ENCODE results near the gene PLCL1.

The PLCL1 gene

GRCh38 chr2:197804049-197804757 lies at the start of gene PLCL1:
PLCL1 (plus strand) TSS chr2:197804593.
- DNase-seq (ENCODE audit: extremely low read depth in 1 of 2, low read depth in 1 of 2): peak; percentile 72 to 81

DNA sequence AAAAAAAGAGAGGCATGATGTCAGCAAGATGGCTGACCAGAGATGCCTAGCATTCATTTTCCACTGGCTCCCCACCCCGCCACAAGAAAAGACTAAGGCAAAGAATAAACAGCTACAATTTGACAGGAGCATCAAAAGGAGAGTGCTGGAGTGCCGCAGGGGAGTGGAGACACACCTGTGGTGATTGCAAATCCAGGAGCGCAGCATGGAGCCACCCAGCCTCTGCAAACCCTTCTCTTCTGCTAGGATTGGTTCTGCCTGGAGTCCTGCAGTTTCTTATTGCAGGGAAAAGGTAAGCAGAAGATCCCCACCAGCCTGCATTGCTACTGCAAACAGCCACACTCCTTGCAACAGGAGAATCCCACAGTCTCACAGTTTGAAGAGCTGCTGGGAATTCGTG lies 45.4 kb upstream of the PLCL1 start:
- no peak for DNase-seq (ENCODE audit: extremely low read depth in 1 of 2, low read depth in 1 of 2)

DNA sequence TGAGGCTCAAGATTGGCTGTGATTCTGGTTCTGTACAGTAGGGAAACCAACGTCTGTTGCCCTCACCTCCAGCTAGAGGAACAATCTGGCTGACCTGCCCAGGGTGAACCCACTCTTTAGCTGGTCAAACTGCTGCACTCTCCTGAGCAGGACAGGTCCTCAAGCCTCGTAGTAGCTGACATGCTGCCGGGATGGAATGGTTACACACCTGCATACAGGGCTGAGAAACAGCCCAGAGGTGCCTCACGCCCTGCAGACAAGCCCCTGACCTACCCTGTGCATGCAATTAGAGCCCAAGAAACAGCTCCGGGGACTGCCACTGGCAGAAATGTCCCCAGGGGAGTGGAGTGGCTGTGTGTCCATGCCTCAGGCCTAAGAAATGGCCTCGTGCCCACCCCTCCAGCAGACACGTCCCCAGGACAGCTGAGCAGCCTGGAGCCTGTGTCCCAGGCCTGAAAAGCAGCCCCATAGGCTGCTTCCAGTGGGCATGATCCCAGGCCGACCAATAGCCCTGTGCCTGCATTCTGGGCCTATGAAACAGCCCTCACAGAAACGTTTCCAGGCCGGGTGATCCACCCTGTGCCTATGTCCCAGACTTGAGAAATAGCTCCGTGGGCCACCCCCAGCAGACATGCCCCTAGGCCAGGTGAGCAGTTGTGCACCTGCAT lies 44.6 kb upstream of the PLCL1 start:
- DNase-seq (ENCODE audit: extremely low read depth in 1 of 2, low read depth in 1 of 2): no peak

DNA sequence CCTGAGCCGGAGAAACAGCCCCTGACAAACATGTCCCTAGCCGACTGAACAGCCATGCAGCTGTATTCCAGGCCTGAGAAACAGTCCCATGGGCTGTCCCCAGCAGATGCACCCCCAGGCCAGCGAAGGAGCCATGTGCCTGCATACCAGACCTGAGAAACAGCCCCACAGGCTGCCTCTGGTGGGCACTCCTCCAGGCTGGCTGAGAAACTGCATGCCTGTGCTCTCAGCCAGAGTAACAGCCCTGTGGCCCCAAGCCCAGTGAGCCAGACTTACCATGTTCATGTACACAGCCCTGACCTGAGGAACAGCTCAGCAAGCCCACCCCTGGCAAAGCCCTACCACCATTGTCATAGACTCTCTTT lies 44.1 kb upstream of the PLCL1 start:
- DNase-seq (ENCODE audit: extremely low read depth in 1 of 2, low read depth in 1 of 2): no peak

DNA sequence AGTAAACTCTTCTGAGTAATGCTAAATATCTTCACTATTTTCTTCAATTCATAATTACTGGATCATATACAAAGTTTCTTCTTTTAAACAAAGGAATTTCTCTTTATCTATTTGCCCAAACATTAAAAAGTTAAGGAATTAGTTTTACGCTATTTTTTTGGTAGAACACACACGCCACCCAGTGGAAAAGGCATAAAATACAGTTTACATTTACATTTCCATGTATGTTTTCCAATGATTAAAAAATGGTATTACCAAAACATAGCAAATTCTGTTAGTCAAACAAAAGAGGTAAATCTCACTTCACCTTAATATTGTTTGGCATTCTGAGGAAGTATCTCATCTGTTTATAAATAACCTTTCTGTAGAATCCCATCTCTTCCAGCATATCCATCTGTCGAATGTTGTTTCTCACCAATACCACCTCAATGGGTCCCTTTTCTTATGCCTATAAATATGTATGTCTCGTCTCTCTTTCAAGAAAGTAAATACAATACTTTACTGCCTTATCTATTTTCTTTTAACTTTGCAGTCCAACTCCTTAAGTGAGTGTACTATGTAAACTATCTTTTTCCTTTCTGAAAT lies 26.5 kb upstream of the PLCL1 start:
- no peak for DNase-seq (ENCODE audit: extremely low read depth in 1 of 2, low read depth in 1 of 2)

DNA sequence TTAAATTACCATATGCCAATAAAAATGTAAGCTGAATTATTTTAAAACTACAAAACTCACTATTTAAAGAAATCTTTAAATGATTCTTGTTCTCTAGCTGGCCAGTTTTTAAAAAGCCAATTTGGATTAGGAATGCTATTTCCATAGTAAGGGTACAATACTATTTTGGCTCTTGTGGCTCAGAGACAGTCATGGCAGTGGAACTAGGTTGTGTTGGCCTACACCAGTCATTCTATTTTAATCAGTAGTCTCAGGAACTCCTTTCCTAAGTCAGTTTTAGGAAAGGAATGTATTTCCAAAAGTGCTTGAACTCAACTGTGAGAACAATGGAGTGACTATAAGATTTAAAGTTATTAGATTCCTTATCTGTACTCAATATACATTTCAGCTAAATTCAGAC lies 25.1 kb upstream of the PLCL1 start:
- DNase-seq (ENCODE audit: extremely low read depth in 1 of 2, low read depth in 1 of 2): no peak

DNA sequence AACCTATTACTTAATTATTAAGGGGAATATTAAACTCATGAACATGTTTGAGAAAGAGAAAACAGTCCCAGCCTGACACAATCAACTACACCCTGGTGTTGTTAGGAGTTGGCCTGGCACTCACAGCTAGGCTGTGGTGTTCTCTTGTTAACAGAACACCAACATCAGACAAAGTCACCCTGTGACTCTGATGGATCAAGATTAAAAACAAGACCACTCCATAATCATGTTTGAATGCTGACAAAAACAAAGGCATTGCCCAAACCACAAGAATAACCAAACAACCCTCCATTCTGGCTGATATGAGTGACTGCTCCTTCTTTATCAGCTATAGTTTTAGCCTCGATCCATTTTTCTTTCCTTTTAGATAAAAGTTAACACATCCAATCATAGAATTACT lies 22.3 kb upstream of the PLCL1 start:
- no peak for DNase-seq (ENCODE audit: extremely low read depth in 1 of 2, low read depth in 1 of 2)

DNA sequence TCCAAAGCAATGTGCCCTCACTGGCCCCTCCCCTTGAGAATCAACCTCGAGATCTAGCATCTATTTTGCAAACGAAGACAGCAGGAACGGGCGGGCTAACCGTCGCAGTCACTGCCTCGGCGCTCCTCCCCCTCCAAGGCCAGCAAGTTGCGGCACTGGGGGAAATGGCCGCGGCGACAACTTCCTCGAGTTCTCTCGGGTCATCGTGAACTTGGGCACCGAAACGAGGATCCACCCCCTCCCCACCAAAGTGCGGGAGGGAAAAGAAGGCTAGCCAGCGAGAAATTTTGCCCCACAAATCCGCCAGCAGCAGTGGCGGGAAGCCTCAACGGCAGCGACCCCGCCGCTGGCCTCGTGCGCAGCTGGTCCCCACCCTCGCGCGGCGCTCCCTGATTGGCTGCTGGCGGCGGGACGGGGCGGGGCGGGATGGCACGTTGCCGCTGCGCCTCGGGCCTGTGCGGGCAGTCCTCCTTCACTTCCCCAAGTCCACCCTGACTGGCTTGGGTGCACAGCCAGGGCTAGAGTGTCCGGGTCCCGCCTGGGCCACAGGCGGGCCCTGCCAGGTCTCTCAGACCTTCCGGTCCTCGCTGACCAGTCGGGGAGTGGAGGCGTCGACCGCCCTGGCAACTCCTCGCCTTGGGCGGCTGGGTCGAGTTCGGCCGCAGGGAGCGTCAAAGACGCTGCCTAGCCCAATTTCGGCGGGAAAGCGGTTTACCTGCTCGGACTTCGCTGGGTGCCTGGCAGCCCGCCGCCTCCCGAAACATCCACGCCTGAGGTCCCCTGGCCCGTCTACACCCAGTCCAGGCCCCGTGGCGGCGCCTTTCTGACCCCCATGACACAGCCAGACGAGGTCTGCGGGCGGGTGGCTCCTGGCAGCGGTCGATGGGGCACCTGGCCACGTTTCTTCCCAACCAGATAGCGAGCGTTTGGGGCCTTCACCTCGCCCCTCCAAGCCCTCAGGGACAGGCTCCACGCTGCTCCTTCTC lies 19.1 kb upstream of the PLCL1 start, which contains the start of gene BOLL:
Gene BOLL (minus strand): TSS at position 364 of the 986 bp plus-strand sequence. CDS start 3,469 bp downstream, outside the sequence.
- DNase-seq (ENCODE audit: extremely low read depth in 1 of 2, low read depth in 1 of 2): no peak

DNA sequence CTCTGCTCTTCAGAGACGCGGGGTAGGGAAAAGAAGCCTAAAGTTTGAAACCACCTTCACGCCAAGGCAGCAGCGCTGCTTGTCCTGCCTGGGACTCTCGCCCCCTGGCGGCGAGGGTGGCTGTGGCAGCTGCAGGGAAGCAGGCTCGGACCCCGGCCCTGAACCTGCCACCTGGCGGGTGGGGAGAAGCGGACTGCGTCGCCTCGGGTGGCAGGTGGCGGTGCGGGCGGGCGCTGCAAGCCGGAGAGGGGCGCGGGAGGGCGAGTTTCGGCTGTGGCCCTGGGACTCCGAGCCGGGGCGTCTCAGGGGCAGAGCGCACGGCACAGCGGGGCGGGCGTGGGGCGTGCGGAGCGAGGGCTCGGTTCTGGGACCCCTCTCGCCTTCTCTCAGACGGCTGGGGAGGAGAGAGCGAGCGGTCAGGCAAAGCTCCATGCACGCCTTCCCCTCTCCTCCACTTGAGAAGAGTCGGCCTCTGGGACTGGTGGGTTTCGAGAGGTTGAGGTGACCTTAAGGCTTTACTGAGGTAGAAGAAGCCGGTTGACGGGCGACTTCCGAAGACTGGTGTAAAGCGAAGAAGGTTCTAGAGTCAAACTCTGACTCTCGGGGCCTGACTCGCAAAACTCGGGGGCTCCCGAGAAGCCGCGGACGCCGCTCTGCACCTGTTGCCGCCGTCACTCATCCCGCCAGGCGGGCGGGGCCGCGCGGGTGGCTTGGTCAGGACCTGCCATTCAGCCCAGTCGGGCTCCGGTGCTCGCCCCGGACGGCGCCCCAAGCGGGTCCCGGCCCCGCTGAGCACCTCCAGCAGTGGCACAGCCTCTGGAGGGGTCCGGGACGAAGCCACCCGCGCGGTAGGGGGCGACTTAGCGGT lies 18.1 kb upstream of the PLCL1 start:
- DNase-seq (ENCODE audit: extremely low read depth in 1 of 2, low read depth in 1 of 2): peak; percentile 42 to 50

DNA sequence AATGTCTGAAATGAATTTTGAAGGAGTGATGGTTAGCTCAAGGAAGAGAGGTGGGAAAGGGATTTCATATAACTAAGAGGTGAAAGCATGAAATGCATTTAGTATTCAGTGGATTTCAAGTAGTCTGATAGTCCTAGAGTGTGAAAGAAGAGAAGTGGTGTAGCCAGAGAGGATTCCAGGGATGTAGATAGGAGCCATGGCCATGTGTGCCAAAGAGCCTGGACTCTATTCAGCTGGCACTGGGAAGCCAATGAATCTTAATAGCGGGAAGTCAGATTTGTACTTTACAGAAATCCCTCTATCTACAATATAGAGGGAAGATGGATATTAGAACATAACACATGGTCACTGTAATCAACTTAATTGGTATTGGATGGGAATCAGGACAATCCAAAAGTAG lies 10.9 kb upstream of the PLCL1 start:
- DNase-seq (ENCODE audit: extremely low read depth in 1 of 2, low read depth in 1 of 2): no peak

DNA sequence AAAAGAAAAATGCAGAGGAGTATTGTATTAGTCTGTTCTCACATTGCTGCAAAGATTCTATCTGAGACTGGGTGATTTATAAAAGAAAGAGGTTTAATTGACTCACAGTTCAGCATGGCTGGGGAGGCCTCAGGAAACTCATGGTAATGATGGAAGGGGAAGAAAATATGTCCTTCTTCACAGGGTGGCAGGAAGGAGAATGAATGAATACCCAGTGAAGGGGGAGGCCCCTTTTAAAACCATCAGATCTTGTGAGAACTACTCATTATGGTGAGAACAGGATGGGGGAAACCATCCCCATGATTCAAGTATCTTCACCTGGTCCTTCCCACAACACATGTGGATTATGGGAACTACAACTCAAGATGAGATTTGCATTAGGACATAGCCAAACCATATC lies 9.1 kb upstream of the PLCL1 start:
- DNase-seq (ENCODE audit: extremely low read depth in 1 of 2, low read depth in 1 of 2): no peak

- no peak for DNase-seq (ENCODE audit: extremely low read depth in 1 of 2, low read depth in 1 of 2)
Observed at GRCh38 chr2:197798187-197798586, 6.2 kb upstream of the PLCL1 start.

DNA sequence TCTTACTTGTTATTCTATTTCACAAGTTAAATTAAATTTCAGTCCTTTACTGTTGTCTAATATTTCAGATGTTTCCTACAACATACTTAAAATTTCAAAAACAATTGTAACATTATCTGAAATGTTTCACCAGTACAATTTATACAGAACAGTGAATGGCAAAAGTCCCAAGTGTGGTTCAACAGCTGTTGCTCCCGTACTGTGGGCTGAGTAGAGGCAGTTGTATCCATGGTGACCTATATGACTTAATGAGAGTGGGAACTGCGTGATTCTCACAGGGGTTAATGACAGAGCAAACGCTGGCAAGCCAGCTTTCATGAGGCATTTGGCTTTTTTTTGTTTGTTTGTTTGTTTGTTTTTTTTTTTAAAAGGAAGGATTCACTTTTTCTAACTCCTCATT lies 5.3 kb upstream of the PLCL1 start:
- no peak for DNase-seq (ENCODE audit: extremely low read depth in 1 of 2, low read depth in 1 of 2)

GRCh38 chr2:197800091-197800490 lies 4.3 kb upstream of the PLCL1 start:
- no peak for DNase-seq (ENCODE audit: extremely low read depth in 1 of 2, low read depth in 1 of 2)

DNA sequence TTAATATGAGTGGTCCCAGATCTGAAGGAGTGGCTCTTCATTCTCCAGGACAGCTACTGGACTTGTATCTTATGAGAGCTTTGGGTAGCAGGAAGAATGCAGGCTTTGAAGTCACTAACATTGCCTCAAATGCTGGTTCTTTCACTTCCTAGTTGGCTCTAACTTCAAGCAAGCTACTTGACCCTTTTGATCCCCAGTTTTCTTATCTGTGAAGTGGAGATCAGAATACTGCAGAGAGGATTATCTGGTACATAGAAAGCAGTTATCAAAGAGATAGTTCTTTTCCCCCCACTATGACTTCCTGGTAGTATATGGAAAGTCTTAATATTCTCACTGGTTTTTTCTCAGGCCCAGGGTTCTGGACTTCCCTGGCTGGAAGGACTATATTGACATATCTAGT lies 3.4 kb upstream of the PLCL1 start:
- no peak for DNase-seq (ENCODE audit: extremely low read depth in 1 of 2, low read depth in 1 of 2)

- DNase-seq (ENCODE audit: extremely low read depth in 1 of 2, low read depth in 1 of 2): no peak
Observed at GRCh38 chr2:197803033-197803444, 1.4 kb upstream of the PLCL1 start.

- DNase-seq (ENCODE audit: extremely low read depth in 1 of 2, low read depth in 1 of 2): no peak
Observed at GRCh38 chr2:197804758-197805714, 643 bp downstream of the PLCL1 start.

- no peak for DNase-seq (ENCODE audit: extremely low read depth in 1 of 2, low read depth in 1 of 2)
Observed at GRCh38 chr2:197805715-197806633, 1.6 kb downstream of the PLCL1 start.

Data from stimulated activated CD8-positive, alpha-beta memory T cell treated with anti-CD3 and anti-CD28 coated beads, Interleukin-7, amount 100 ng/mL, for 48 hours (primary cell).